HG03097 (cell line): ENCODE results near the gene TBC1D1.
A peak's percentile ranks its signal among the peaks of the same experiment; 100 is the strongest.

Source experiments
- ATAC-seq: cut with Tn5 transposase; IDR thresholded peaks from one replicate; pipeline ENCODE4 v1.9.1; 2021; ENCODE audit not compliant: unreplicated experiment, low FRiP score

The TBC1D1 gene, protein sequence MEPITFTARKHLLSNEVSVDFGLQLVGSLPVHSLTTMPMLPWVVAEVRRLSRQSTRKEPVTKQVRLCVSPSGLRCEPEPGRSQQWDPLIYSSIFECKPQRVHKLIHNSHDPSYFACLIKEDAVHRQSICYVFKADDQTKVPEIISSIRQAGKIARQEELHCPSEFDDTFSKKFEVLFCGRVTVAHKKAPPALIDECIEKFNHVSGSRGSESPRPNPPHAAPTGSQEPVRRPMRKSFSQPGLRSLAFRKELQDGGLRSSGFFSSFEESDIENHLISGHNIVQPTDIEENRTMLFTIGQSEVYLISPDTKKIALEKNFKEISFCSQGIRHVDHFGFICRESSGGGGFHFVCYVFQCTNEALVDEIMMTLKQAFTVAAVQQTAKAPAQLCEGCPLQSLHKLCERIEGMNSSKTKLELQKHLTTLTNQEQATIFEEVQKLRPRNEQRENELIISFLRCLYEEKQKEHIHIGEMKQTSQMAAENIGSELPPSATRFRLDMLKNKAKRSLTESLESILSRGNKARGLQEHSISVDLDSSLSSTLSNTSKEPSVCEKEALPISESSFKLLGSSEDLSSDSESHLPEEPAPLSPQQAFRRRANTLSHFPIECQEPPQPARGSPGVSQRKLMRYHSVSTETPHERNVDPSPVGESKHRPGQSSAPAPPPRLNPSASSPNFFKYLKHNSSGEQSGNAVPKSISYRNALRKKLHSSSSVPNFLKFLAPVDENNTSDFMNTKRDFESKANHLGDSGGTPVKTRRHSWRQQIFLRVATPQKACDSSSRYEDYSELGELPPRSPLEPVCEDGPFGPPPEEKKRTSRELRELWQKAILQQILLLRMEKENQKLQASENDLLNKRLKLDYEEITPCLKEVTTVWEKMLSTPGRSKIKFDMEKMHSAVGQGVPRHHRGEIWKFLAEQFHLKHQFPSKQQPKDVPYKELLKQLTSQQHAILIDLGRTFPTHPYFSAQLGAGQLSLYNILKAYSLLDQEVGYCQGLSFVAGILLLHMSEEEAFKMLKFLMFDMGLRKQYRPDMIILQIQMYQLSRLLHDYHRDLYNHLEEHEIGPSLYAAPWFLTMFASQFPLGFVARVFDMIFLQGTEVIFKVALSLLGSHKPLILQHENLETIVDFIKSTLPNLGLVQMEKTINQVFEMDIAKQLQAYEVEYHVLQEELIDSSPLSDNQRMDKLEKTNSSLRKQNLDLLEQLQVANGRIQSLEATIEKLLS (N-terminal part only)

DNA sequence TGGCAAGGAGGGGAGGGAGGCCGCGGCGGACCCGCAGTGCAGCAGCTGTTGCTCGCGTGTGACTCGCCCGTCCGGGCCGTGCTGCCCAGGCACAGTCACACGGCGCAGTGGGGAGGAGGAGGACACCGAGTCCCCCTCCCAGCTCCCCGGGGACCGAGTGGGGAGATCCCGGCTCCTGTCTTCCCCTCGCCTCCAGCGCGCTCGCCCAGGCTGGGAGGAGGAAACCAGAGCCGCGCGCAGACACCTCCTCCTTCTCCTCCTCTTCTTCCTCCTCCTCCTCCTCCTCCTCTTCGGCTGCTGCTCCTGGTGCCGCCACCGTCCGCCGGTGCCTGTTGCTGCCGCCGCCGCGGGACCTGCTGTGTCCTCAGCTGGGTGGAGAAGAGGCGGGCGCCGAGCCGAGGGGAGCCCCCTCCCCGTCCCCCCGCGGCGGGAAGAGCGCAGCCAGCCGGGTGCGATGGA lies at the start of gene TBC1D1:
Gene TBC1D1, plus strand, starts transcription at position 284 of the 459 bp plus-strand sequence. CDS start 11,012 bp downstream, outside the sequence.
- ATAC-seq: peak; percentile 25

DNA sequence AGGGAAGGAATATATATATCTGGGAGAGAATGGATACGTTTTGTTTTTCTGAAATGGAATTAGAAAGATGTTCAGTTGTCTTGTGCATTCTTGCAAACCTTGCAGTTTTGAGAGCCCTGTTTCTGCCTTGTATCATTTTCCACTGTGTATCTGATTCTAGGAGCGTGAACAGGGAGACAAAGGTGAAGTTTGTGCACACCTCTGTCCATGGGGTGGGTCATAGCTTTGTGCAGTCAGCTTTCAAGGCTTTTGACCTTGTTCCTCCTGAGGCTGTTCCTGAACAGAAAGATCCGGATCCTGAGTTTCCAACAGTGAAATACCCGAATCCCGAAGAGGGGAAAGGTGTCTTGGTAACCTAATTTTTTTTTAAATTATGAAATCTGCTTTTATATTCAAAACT lies 46.7 kb upstream of the TBC1D1 start:
- ATAC-seq: no peak

DNA sequence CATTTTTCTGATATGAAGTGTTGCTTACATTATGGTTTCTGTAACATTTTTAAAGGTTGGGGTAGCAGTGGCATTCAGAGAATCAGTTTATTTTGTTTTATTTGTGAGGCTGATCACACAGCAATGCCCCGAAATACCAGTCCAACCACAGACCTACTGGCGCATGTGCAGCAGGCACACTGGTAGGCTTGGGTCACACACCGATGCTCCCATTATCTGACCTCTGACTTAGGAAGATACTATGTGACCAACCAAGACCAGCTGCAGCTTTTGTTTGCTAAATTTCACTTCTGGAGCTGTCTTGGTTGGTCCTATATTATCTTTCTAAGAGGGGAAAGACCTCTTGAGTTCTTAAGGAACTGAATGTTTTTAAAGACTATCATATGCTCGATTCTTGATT lies 45.7 kb upstream of the TBC1D1 start:
- no peak for ATAC-seq

DNA sequence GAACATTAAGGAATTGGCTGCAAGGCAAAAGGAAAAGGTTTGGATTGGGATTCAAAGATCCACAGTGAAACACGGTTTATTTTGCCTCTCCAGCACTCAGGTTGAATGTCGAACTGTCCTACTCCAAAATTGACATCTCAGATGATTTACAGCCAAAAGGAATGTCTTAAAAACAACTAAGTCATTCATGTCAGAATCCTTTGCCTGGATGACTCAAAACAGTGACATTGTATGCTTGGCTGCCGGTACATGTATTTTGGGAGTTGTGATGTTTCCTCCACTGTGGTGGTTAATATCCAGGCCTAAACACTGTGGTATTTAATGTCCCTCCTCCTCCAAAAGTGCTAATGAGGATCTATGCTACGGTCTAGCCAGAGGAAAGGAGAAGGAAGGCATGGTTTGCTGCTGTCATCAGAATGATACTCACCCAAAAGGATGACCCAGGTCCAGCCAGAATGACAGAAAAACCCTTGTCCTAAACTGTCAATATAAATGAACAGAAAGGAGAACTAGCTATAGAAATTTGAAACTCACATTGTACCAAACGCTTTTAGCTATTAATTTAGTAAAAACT lies 43.5 kb upstream of the TBC1D1 start:
- ATAC-seq: no peak

DNA sequence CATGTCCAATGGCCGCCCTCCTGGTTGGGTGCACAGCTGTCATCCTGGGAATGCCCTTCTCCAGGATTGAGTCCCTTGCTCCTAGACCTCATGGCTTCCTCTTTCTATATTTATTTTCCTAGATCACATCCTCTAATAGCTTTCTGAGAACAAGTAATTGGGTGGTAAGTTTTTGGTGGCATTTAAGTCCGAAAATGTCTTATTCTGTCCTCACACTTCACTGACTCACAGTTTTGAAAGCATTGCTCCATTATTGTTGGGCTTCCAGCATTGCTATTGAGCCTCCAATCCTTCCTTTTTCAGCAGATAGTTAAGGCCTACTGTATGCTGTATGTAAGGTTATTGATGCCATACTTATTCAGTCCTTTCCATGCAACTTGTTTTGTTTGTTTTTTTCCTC lies 38.5 kb upstream of the TBC1D1 start:
- ATAC-seq: no peak

DNA sequence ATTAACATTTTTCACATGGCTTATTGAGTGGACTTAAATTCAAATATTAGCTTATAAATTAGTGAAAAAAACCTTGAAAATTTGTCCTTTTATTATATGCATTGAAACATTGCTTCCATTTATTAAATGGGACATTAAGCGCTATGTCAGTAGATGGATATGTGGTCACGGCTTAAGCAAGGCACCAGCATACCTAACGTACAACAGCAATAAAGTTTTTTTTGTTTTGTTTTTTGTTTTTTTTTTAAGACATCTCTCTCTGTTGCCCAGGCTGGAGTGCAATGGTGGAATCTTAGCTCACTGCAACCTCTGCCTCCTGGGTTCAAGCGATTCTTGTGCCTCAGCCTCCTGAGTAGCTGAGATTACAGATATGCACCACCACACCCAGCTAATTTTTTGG lies 32.8 kb upstream of the TBC1D1 start:
- no peak for ATAC-seq

DNA sequence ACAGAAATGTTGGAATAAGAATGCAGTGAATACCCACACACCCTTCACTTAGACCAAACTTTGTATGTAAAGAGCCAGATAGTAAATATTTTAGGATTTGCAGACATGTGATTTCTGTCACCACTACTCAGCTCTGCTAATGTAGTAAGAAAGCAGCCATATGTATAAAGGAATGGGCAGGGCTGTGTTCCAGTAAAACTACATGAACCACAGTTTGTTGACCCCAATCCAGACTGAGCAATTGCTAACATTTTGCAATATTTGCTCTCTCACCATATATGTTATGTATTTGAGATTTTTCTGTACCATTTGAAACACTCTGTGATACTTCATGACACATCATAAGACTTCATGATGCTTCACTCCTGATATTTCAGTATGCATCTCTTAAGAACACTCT lies 32.0 kb upstream of the TBC1D1 start:
- ATAC-seq: no peak

DNA sequence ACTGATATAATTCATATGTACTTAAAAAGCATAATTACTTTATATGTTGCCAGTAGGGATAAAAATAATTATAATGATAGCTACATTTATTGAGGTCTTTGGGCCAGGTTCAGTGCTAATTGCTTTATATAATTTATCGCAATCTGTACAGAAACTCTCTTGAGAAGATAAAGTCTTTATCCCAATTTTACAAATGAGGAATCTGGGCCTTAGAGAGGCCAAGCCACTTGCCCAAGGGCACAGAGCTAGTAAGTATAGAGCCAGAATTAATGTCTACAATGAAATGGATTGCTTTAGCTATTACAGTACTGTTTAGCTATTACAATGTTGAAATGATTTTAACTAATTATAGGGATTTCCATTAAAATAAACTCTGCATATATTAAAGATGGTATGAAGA lies 30.6 kb upstream of the TBC1D1 start:
- no peak for ATAC-seq

DNA sequence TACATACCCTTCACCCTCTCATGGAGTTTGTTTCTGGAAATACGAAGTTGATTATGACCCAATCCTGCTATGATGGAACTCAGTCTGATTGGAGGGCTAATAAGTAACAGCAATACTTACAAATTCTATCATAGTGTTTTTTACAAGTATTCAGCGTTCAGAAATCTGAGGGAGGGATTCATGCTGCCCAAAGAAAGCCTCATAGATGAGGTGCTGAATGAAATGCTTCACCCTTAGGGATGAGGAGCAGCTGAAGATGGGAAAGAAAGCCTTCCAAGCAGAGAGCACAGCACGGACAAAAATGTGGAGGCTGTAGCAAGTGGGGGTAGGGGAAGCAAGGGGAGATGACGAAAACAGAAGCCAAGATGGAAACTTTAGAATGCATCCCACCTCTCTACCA lies 27.9 kb upstream of the TBC1D1 start:
- ATAC-seq: no peak

DNA sequence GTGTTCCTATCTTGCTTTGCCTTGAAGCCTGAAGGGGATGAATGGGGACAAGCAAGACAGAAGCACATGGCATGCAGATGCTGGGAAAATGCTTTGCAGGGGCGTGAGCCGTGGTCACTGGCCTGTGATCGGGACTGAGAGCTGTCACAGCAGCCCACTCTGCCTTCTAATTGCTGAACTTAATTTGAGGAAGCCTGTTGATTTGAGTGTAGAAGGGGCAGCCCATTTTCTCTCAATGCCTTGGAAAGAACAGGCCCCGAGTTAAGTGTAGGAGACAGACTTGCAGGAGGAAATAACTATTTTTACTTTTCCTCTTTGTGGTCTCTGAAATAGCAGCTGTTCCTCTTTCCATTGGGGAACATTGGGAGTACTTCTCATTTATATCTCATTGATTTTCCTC lies 26.1 kb upstream of the TBC1D1 start:
- no peak for ATAC-seq

DNA sequence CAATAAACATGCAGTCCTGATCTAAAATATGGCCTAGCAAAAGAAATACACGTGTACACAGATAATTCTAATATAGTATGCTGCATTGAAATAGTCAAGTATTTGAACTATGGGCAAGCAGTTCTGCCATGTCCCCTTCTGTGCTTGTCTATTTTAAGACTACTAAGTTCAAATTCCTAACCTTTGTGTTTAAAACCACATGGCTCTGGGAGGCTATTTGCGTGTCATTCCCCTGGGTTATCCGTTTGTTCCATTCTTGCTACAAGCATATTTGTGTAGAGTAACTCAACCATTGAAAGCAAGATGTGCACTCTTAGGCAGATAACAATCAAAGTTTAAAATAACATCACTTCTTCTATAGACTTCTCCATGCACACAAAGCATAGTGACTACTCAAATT lies 25.4 kb upstream of the TBC1D1 start:
- ATAC-seq: no peak

DNA sequence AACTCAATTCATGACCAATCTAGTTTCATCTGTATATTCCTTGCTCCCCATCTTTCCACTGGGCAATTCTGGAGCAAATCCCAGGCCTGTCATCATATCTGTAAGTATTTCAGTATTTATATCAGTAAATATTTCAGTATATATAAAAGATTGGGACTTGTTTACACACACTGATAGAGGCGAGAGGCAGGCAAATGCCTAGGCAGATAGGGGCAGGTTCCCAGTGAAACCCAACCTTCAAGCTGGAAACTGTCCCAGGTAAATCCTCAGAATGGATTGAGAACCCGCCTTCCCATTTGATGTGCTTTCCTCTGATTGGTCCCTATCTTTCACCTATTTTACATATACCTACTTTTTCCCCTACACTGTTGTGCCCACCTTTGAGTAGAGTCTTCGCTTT lies 23.8 kb upstream of the TBC1D1 start:
- ATAC-seq: no peak

DNA sequence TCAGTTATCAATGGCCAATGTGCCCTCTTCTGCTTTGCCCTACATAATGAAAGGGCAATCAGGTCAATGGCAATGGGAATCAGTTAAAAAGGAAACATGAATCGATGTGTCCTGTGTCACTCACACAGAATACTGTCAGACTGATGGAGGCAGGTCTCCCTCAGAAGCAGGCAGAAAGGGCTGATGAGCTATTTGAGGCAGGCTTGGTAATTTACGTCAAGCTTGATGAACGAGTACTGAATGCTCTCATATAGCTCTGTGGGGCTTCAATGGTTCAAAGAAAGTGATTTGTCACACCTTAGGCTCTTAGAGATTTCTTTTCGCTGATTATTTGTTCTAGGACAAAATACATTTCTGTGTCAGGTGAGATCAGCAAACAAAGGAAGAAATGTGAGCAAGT lies 22.6 kb upstream of the TBC1D1 start:
- no peak for ATAC-seq

DNA sequence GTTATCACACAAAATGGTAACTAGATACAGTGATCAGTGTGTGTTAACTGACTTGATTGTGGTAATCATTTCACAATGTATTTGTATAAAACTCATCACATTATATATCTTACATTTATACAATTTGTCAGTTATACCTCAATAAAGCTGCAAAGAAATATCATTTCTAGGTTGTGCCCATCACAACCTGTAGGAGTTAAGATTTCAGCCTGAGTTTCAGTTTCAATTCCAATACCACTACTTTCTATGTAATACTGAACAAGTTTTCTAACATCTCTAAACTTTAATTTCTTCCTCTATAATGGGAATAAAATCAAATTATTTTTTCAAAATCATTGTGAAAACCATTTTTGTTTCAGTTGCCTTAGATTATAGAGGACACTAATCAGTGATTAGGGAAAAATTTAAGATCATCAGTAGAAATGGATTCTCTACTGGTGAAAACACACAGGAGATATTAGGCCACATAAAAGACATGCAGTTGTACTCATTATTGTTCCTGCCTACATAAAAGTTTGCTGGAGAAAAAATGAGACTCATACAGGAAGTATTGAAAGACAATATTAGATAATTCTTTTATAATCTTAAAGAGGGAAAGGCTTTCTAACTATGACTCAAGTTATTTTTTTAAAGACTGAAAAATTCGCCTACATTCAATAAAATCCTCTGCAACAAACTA lies 18.4 kb upstream of the TBC1D1 start:
- no peak for ATAC-seq

DNA sequence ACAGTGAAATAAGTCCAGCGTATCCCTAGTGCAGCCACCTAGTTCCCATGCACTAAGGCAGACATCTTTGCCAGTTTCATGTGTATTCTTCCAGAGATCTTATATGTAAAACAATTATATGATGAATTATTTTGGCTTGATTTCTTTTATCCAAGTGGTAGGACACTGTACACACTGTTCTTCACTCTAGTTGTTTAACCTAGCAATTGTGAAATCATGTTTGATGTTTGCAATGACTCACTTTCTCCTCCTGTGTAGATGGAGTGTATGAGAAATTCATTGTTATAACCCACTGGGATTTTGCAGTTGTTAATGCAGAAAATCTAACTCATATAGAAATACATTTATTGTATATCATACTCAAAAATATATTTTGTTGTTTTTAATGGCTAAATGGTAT lies 17.5 kb upstream of the TBC1D1 start:
- no peak for ATAC-seq

DNA sequence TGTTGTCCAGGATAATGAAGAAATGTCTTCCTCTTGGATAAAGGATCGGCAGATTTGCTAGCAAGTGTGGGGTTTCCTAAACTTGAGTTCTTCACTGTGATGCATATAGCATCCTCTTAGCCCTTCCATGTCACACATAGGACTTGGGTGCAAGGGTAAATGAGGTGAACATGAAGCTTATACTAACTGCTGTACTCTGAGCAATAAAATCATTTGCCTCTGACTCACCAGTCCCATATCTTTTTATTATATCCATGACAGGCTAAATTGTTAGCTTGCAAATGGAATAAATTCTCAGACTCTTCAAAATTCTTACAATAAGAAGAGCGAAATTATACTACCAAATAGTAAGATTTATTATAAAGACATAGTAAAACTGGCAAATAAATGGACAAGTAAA lies 14.7 kb upstream of the TBC1D1 start:
- ATAC-seq: no peak

DNA sequence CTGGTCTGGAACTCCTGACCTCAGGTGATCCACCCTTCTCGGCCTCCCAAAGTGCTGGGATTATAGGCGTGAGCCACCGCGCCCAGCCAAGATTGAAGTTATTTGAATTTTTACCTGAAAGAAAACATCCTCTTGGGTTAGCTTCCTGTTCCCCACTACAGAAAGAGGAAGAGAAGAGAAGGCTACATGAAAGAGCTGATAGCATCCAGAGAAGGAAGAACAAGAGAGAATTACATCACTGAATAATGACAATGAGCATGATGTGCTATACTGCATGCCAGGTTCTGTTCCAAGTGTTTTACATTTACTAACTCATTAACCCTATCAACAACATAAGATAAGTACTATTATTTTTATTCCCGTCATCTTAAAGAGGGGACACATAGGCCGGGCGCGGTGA lies 11.5 kb upstream of the TBC1D1 start:
- no peak for ATAC-seq

DNA sequence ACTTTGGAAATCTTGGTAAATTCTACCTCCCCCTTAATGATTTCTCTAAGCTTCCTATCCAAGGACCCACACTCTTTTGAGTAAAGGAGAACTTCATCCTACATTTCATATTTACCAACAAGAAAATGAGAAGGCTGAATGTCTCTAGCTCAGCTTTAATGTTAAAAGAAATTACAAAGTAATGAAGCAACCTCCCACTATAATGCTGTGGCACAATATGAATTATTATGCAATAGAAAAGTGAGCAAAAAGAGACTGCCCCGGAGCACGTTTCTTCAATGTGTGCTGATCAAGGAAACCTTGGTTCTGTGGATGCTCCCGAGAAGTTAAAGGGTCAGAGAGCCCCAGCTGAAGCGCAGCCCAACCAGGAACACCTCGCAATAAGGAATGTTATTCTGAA lies 9.1 kb upstream of the TBC1D1 start:
- no peak for ATAC-seq

DNA sequence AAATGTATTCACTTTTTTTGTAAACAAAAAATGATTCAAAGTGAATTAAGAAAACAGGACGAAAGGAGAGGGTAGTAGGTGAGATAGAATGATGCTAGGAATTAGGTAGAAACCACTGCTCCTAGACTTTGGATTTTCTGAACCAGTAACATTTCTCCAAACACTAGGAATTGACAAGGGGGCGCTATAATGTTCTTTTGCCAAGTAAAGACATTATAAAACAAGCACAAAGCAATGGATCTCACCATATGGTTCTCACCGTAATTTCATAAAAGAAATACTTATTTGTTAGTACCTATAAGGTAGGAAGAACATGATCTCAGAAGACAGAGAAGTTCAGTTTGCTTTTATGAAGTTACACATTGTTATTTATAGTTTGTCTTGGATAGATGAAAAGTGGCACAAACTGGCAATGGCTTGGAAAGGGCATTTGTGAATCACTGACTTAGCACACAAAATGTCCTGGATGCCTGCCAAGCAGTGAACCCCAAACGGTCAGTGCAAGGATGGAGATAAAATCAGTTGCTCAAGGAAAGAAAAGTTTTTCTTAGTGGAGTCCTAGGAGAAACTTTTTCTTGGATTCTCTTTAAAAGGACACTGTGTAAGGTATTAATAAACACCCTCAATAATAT lies 8.1 kb upstream of the TBC1D1 start:
- ATAC-seq: no peak
